KOPT-K1 (cell line): ENCODE measurements around the gene DTL.

Source experiments
- H3K27ac ChIP-seq: fragments of 200-600 bp; sonication (generic); 2 replicates; pipeline ENCODE4 v1.5.1; 2016; ENCODE audit warnings: antibody characterized with exemption, mild to moderate bottlenecking, low read depth, low read length; ENCODE audit not compliant: poor library complexity, severe bottlenecking
- H3K36me3 ChIP-seq: fragments of 200-600 bp; sonication (generic); 2 replicates; pipeline ENCODE4 v1.5.1; 2017; ENCODE audit warnings: antibody characterized with exemption, mild to moderate bottlenecking, low read length, moderate library complexity; ENCODE audit not compliant: insufficient read depth
- H3K9me3 ChIP-seq: fragments of 200-600 bp; sonication (generic); 2 replicates; pipeline ENCODE4 v1.5.1; 2017; ENCODE audit warnings: antibody characterized with exemption, low read length, mild to moderate bottlenecking; ENCODE audit not compliant: insufficient read depth, poor library complexity, severe bottlenecking

DTL gene

GRCh38 chr1:212062832-212063438 lies 27.4 kb downstream of the DTL start:
- no peaks in the 10 kb centered on the region for H3K9me3 ChIP-seq
- H3K27ac ChIP-seq = no peak overlapping the region
- peaks cover 99% of the 10 kb centered on the region for H3K36me3 ChIP-seq

- Histone ChIP-seq H3K27ac (no peak overlapping the region), H3K36me3 (peaks cover 98% of the 10 kb centered on the region), H3K9me3 (no peaks in the 10 kb centered on the region)
Measured at GRCh38 chr1:212067787-212068186, 32.2 kb downstream of the DTL start.

GRCh38 chr1:212070720-212071302 lies 35.3 kb downstream of the DTL start:
- Histone ChIP-seq H3K27ac (no peak overlapping the region), H3K9me3 (no peaks in the 10 kb centered on the region), H3K36me3 (peaks cover 97% of the 10 kb centered on the region)

- peaks cover 97% of the 10 kb centered on the region for H3K36me3 ChIP-seq
- no peak overlapping the region for H3K27ac ChIP-seq
- no peaks in the 10 kb centered on the region for H3K9me3 ChIP-seq
Measured at GRCh38 chr1:212072047-212072446, 36.5 kb downstream of the DTL start.

- no peaks in the 10 kb centered on the region for H3K9me3 ChIP-seq
- no peak overlapping the region for H3K27ac ChIP-seq
- peaks cover 97% of the 10 kb centered on the region for H3K36me3 ChIP-seq
Measured at GRCh38 chr1:212073490-212073889, 37.9 kb downstream of the DTL start.

GRCh38 chr1:212074313-212074712 lies 38.8 kb downstream of the DTL start:
- Histone ChIP-seq H3K9me3 (no peaks in the 10 kb centered on the region), H3K27ac (no peak overlapping the region), H3K36me3 (peaks cover 97% of the 10 kb centered on the region)

- H3K36me3 ChIP-seq = peaks cover 98% of the 10 kb centered on the region
- no peak overlapping the region for H3K27ac ChIP-seq
- H3K9me3 ChIP-seq = no peaks in the 10 kb centered on the region
Measured at GRCh38 chr1:212074856-212075255, 39.3 kb downstream of the DTL start.

GRCh38 chr1:212077028-212077427 lies 41.5 kb downstream of the DTL start:
- H3K9me3 ChIP-seq = no peaks in the 10 kb centered on the region
- H3K36me3 ChIP-seq = peaks cover 98% of the 10 kb centered on the region
- no peak overlapping the region for H3K27ac ChIP-seq

- H3K9me3 ChIP-seq = no peaks in the 10 kb centered on the region
- H3K36me3 ChIP-seq = peaks cover 98% of the 10 kb centered on the region
- no peak overlapping the region for H3K27ac ChIP-seq
Measured at GRCh38 chr1:212078826-212079225, 43.3 kb downstream of the DTL start.

- no peaks in the 10 kb centered on the region for H3K9me3 ChIP-seq
- peaks cover 100% of the 10 kb centered on the region for H3K36me3 ChIP-seq
- H3K27ac ChIP-seq = no peak overlapping the region
Measured at GRCh38 chr1:212082765-212083406, 47.3 kb downstream of the DTL start.

GRCh38 chr1:212089560-212090163 lies 54.1 kb downstream of the DTL start:
- peaks cover 100% of the 10 kb centered on the region for H3K36me3 ChIP-seq
- no peak overlapping the region for H3K27ac ChIP-seq
- no peaks in the 10 kb centered on the region for H3K9me3 ChIP-seq

- H3K36me3 ChIP-seq = peaks cover 100% of the 10 kb centered on the region
- H3K9me3 ChIP-seq = peaks cover 5% of the 10 kb centered on the region
- H3K27ac ChIP-seq = no peak overlapping the region
Measured at GRCh38 chr1:212091438-212092121, 56.0 kb downstream of the DTL start.

- peaks cover 11% of the 10 kb centered on the region for H3K9me3 ChIP-seq
- peaks cover 100% of the 10 kb centered on the region for H3K36me3 ChIP-seq
- no peak overlapping the region for H3K27ac ChIP-seq
Measured at GRCh38 chr1:212097360-212097759, 61.8 kb downstream of the DTL start.

- H3K9me3 ChIP-seq = peaks cover 11% of the 10 kb centered on the region
- no peak overlapping the region for H3K27ac ChIP-seq
- peaks cover 100% of the 10 kb centered on the region for H3K36me3 ChIP-seq
Measured at GRCh38 chr1:212098310-212098709, 62.8 kb downstream of the DTL start.

GRCh38 chr1:212098771-212099170 lies 63.2 kb downstream of the DTL start:
- Histone ChIP-seq H3K36me3 (peaks cover 100% of the 10 kb centered on the region), H3K27ac (no peak overlapping the region), H3K9me3 (peaks cover 11% of the 10 kb centered on the region)
